ENCODE data around the gene DUS1L. TPM values are rescaled to one million over a fixed set of nuclear protein-coding genes. Genes with fewer than 3 reads are reported as not detected.
A peak's percentile ranks its signal among the peaks of the same experiment; 100 is the strongest.
"Not testable (repeated sequence)": the region's sequence is repeated elsewhere in the genome, so short reads cannot be mapped to it uniquely, and the experiment has no call there.

The DUS1L gene
- total RNA-seq, 1 experiment from 2014 or later: 182 TPM

DNA sequence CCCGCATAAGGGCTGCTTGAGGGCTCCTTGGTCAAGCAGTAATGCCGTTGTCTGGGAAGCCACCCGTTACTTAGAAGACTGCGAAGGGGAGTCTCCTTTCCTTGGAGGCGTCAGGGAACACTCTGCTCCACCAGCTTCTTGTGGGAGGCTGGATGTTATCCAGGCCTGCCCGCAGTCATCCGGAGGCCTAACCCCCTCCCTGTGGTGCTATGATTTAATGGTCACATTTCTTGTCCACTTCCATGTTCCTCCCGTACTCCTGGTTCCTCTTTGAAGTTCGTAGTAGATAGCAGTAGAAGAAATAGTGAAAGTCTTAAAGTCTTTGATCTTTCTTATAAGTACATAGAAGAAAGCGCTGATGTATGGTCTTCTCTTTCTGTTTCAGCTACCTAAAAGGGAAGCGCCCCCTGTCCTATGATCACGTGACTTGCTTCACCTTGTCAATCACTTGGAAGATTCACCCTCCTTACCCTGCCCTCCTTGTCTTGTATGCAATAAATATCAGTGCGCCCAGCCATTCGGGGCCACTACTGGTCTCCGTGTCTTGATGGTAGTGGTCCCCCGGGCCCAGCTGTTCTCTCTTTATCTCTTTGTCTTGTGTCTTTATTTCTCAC, 26.7 kb downstream of the DUS1L start:
- not testable (repeated sequence) for DNase-seq (ENCODE audit: low read depth, low spot score)
- in situ Hi-C loops (cut with HindIII; ENCODE audit: low pct_unique_long_range_greater_than_20kb, low sequenced_read_pairs): loop anchor here (10.0 kb wide), 1 partner anchor 96 kb away; no protein-coding TSS in a partner anchor

DNA sequence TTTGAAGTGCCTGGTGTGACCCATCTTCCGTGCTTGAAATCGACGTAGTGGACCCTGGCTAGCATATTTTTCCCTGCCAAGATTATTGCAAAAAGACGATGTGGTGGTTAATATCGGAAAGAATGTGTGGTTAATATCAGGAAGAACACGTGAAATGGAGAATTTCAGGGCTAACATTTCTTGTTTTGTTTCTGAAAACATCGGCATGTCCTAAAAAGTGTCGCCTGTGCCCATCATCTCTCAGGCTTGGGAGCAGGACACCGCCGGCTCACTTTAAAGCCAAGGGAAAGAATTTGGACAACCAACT, 27.8 kb downstream of the DUS1L start:
- in situ Hi-C loops (cut with HindIII; ENCODE audit: low pct_unique_long_range_greater_than_20kb, low sequenced_read_pairs): loop anchor here (10.0 kb wide), 1 partner anchor 97 kb away; no protein-coding TSS in a partner anchor
- no peak for DNase-seq (ENCODE audit: low read depth, low spot score)

DNA sequence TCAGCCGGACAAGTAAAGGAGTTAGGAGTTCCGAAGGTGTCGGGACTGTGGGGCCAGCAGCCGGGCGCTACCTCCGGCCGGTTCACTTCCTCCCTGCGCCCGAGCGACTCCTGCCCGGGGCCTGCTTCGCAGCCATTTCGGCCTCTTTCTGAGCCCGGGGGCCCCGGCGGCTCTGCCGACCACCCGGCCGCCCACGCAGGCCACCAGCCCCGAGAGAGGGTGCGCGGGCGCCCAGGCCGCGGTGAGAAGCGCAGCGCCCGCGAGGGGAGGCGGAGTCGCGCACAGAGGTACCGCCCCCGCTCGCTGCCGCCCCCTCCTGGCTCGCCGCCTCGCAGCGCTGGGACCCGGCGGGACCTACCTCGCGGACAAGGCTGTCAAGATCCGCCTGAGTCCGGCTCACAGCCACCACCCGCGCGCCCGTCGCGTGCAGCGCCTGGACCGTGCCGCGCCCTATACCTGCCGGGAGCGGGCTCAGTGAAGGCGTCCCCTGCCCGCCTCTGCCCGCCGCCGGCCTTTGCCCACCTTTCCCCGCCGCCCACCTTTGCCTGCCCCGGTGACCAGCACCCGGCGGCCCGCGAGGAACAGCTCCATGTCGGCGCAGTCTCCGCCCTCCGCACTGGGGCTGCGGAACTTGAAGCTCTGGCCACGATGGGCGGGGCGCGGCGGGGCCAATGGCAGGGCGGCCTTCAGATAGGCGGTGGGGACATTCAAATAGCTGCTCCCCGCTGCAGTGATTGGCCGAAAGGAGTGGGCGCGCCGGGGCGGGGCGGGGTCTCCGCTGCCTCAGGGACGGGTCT, 28.3 kb downstream of the DUS1L start, which contains the start of gene DCXR:
TSS of gene DCXR (minus strand) at position 606 of the 797 bp plus-strand sequence. CDS start at position 591, 15 bp downstream.
- in situ Hi-C loops (cut with HindIII; ENCODE audit: low pct_unique_long_range_greater_than_20kb, low sequenced_read_pairs): loop anchor here (10.0 kb wide), 1 partner anchor 98 kb away; no protein-coding TSS in a partner anchor
- DNase-seq (ENCODE audit: low read depth, low spot score): peak; percentile 99

DNA sequence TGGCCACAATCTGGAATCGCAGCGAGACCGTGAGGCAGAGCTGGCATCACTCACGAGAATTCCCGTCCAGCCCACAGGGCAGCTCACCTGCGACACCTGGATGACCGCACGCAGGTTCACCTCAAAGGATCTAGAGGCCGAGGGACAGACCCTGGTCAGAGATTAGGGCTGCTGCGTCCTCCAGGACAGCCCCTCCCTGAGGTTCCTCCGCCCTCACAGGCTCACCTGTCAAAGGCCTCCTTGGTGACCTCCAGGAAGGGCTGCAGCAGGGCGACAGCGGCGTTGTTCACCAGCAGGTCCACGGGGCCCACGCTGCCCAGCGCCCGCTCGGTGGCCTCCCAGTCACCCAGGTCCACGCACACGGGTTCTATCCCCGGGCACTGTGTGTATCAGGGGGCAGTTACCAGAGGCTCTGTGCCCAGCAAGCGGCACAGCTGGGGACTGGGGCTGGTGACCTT, 28.9 kb downstream of the DUS1L start:
- no peak for DNase-seq (ENCODE audit: low read depth, low spot score)
- in situ Hi-C loops (cut with HindIII; ENCODE audit: low pct_unique_long_range_greater_than_20kb, low sequenced_read_pairs): loop anchor here (10.0 kb wide), 1 partner anchor 98 kb away; no protein-coding TSS in a partner anchor

DNA sequence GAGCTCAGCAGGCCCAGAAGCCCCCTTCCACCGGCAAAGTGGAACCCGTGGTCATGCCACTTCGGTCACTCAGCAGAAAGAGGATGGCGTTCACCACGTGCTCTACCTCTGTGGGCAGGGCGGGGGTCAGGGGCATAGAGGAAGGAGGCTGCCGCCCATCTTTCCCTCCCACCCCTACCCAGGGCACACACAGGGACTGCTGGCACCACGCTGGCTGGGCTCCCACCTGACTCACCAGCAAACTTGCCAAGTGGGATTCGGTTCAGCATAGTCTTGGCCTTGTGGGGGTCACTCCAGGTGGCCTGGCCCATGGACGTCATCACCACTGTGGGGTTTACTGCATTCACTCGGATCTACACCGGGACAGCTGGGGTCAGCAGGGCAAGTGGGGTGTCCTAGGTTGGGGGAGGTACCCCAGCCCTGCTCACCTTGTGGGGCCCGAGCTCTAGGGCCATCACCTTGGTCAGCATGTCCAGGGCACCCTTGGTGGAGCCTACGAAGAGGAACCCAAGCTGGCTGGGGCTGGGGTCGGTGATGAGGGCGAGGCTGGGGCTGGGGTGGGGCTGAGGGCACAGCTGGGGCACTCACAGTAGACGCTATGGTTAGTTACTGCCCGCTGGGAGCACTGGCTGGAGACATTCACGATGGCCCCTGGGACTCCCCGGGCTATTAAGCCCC, 29.5 kb downstream of the DUS1L start:
- no peak for DNase-seq (ENCODE audit: low read depth, low spot score)
- in situ Hi-C loops (cut with HindIII; ENCODE audit: low pct_unique_long_range_greater_than_20kb, low sequenced_read_pairs): loop anchor here (10.0 kb wide), 1 partner anchor 99 kb away; no protein-coding TSS in a partner anchor

DNA sequence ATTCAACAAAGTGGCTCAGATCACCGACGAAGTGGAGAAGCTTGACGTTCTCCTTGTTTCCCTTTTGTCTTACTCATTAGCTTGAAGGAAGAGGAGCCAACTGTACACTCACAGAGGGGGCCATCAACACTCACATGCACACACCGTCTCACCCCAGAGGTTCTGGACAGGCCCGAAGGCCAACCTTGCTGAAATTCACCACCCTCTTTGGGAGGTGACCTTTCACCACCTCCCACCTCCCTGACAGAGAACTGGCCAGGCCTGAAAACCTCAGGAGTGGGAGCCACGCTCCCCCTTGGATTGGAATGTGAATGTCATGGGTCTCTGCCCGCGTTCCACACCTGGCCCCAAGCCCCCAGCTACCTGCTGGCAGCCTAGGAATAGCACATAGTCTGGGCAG, 30.1 kb downstream of the DUS1L start:
- in situ Hi-C loops (cut with HindIII; ENCODE audit: low pct_unique_long_range_greater_than_20kb, low sequenced_read_pairs): loop anchor here (10.0 kb wide), 1 partner anchor 99 kb away; no protein-coding TSS in a partner anchor
- DNase-seq (ENCODE audit: low read depth, low spot score): no peak

DNA sequence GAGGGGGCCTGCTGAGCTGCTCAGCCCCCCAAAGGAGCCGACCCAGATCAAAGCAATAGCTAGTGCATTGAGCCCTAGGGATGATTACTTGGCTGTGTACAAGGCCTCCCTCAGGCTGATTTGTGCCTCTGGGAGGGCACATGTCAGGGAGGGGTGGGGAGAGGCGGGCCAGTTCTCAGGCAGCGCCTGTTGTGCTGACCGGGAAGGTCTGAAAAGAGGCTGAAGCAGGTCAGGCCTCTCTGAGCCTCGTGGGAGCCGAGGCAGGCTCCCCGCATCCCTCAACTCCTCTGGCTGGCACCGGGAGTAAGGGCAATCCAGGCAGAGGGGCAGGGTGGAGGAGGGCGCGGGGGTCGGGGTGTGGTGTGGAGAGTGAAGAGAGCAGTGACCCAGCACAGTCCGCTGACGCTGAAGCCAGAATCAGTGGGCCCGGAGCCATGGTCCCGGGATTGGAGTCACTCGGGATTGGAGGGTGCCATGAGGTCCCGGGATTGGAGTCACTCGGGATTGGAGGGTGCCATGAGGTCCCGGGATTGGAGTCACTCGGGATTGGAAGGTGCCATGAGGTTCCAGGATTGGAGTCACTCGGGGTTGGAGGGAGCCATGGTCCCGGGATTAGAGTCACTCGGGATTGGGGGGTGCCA, 31.1 kb downstream of the DUS1L start:
- DNase-seq (ENCODE audit: low read depth, low spot score): no peak
- in situ Hi-C loops (cut with HindIII; ENCODE audit: low pct_unique_long_range_greater_than_20kb, low sequenced_read_pairs): loop anchor here (10.0 kb wide), 1 partner anchor 100 kb away; no protein-coding TSS in a partner anchor

DNA sequence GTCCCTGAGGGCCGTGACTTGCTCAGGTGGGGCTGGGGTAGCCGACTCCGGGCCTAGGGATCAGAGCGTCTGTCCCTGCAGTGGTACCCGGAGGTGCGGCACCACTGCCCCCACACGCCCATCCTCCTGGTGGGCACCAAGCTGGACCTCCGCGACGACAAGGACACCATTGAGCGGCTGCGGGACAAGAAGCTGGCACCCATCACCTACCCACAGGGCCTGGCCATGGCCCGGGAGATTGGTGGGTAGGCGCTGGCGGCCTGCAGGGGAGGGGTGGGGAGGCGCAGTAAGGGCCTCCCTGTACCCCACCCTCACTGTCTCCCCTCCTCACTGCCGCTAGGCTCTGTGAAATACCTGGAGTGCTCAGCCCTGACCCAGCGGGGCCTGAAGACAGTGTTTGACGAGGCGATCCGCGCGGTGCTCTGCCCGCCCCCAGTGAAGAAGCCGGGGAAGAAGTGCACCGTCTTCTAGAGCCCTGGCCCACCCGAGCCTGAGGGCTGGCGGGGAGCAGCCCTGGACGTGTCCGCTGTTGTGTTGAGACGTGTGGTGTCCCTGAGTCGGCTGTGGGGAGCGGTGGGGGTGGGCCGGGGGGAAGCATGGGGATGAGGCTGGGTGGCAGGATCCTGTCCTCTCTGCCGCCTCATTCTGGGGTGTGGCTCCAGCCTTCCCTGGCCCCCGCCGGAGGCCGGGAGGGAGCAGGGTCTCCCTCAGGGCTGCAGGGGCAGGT, 32.1 kb downstream of the DUS1L start:
- no peak for DNase-seq (ENCODE audit: low read depth, low spot score)
- in situ Hi-C loops (cut with HindIII; ENCODE audit: low pct_unique_long_range_greater_than_20kb, low sequenced_read_pairs): loop anchor here (10.0 kb wide), 1 partner anchor 101 kb away; no protein-coding TSS in a partner anchor

GRCh38 chr17:82031885-82032627, 33.5 kb downstream of the DUS1L start:
- no peak for DNase-seq (ENCODE audit: low read depth, low spot score)
- in situ Hi-C loops (cut with HindIII; ENCODE audit: low pct_unique_long_range_greater_than_20kb, low sequenced_read_pairs): loop anchor here (10.0 kb wide), 1 partner anchor 103 kb away; no protein-coding TSS in a partner anchor

DNA sequence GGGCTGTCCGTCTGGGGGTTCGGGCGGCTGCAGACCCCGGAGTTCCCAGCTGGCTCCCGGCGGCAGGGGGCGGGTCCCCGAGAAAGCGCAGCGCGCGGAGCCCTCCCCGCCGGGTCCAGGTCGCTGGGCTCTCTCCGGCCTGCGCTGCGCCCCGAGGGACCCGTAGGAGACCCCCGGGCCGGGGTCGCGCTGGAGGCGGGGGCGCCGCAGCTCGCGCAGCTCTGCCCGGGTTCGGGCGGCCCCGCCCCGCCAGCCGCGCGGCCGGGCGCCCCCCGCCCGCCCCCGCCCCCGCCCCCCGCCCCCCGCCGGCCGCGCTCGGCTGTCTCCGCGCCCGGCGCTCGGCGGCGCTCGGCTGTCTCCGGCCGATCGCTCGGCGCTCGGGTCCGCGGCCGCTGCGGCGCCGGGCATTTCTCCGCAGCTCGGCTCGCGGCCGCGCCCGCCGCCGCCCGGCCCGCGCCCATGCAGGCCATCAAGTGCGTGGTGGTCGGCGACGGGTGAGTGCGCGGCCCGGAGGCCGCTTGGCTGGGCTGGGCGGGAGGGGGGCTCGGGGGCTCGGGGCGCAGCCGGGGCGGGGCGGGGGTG, 34.2 kb downstream of the DUS1L start, which contains the start of gene RAC3:
TSS of gene RAC3 (plus strand) at position 376 of the 582 bp plus-strand sequence. CDS start at position 460, 84 bp downstream.
- peak; percentile 58 for DNase-seq (ENCODE audit: low read depth, low spot score)
- in situ Hi-C loops (cut with HindIII; ENCODE audit: low pct_unique_long_range_greater_than_20kb, low sequenced_read_pairs): loop anchor here (10.0 kb wide), 1 partner anchor 103 kb away; no protein-coding TSS in a partner anchor

DNA sequence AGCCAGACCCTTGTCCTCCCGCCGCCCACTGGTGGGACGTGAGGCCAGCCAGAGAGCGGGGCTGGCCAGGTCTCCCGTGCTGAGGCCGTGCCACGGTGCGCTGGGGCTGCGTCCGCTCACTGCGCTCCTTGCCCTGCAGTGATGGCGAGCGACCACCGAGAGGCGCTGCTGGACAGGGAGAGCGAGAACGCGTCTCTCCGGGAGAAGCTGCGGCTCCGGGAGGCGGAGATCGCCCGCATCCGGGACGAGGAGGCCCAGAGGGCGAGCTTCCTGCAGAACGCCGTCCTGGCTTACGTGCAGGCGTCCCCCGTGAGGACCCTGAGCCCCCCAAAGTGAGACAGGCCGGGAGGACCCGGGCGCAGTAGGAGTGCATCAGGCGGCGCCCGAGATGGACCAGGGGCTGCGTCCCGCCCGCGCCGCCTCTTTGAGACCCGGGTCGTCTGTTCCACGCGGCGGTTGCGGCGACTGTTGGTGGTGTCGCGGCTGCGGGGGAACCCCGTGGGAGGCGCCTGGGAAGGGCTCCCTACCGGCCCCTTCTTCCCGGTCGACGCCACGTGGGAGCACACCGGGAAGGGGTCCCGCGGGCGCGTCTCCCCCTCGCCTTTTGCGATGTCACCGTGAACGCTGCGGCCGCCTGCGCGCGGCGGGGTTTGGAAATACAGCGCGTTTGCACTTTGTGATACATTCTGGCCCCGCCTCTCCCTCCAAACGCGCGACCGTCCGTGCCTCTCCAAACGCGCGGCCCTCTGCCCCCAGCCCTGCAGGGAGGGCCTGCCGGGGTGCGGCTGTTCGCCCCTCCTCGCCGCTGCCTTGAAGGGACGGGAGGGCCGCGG, 34.9 kb downstream of the DUS1L start:
- DNase-seq (ENCODE audit: low read depth, low spot score): peak; percentile 91

DNA sequence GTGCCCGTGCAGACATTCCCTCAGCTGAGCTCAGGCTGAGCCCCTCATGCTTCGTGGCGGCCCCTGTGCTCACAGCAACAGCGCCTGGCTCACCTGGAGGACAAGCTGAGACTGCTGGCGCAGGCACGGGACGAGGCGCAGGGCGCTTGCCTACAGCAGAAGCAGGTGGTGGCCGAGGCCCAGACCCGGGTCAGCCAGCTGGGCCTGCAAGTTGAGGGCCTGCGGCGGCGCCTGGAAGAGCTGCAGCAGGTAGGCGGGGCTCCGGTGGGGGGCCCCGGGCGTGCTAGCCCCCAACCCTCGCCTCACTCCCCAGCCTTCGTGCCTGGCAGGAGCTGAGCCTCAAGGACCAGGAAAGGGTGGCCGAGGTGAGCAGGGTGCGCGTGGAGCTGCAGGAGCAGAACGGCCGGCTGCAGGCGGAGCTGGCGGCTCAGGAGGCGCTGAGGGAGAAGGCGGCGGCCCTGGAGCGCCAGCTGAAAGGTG, 35.6 kb downstream of the DUS1L start:
- DNase-seq (ENCODE audit: low read depth, low spot score): no peak
- in situ Hi-C loops (cut with HindIII; ENCODE audit: low pct_unique_long_range_greater_than_20kb, low sequenced_read_pairs): loop anchor here (10.0 kb wide), 1 partner anchor 105 kb away; no protein-coding TSS in a partner anchor

More for the DNA sequence above, 34.9 kb downstream of the DUS1L start:
- in situ Hi-C loops (cut with HindIII; ENCODE audit: low pct_unique_long_range_greater_than_20kb, low sequenced_read_pairs): loop anchor here (10.0 kb wide), 1 partner anchor 104 kb away; no protein-coding TSS in a partner anchor

DNA sequence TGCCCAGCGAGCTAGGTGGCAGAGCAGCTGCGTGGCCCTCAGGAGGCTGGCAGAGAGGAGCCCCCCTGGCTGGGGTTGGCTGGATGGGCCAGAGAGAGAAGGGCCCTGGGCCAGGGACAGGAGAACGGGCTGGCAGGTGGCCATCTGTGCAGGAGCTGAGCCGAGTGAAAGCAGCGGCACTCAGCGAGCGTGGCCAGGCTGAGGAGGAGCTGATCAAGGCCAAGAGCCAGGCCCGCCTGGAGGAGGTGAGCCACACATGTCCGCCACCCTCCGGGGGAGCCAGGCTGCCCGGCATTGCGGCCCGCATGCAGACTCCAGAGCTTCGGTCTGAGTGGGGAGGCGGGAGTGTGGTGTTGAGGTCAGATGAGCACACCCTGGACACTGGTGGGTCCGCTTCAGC, 36.2 kb downstream of the DUS1L start:
- in situ Hi-C loops (cut with HindIII; ENCODE audit: low pct_unique_long_range_greater_than_20kb, low sequenced_read_pairs): no loop called here

DNA sequence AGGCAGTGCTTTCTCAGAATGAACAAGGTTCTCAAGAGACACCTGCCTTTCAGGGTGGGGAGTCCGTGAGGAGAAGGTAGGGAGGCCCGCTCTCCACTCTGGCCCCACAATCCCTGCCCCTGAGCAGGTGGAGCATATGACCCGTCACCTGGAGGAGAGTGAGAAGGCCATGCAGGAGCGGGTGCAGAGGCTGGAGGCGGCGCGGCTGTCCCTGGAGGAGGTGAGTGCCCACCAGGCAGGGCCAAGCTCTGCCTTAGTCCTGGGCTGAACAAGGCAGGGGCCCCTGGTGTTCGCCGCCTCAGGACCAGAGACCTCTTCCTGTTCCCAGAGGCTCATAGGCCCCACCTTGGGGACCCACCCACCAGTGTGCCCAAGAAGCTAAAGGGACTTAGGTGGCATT, 36.6 kb downstream of the DUS1L start:
- in situ Hi-C loops (cut with HindIII; ENCODE audit: low pct_unique_long_range_greater_than_20kb, low sequenced_read_pairs): no loop called here
- no peak for DNase-seq (ENCODE audit: low read depth, low spot score)

More for the DNA sequence above, 36.2 kb downstream of the DUS1L start:
- no peak for DNase-seq (ENCODE audit: low read depth, low spot score)

DNA sequence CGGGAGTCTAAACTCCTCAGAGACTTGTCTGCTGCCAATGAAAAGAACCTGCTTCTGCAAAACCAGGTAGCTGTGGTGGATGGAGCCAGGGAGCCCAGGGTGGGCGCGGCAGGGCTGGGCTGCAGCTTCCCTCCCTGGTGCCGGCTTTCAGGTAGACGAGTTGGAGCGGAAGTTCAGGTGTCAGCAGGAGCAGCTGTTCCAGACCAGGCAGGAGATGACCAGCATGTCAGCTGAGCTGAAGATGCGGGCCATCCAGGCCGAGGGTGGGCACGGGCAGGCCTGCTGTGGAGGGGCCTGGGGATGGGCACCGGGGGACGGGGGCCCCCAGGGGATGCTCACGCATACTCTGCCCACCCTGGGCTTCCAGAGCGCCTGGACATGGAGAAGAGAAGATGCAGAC, 37.4 kb downstream of the DUS1L start:
- in situ Hi-C loops (cut with HindIII; ENCODE audit: low pct_unique_long_range_greater_than_20kb, low sequenced_read_pairs): no loop called here
- DNase-seq (ENCODE audit: low read depth, low spot score): no peak

Measured in SK-MEL-5 (cell line).